SU-DHL-6 (cell line): Measurements from ENCODE around the gene TMCC2.

Experiments used
- EZH2phosphoT487 ChIP-seq: fragments of 200-600 bp; sonication (generic), shearing (Covaris generic); conservative IDR thresholded peaks from 2 replicates; pipeline ENCODE4 v1.6.1; 2018; ENCODE audit warnings: mild to moderate bottlenecking, antibody characterized with exemption, low read length, moderate library complexity, mixed read lengths
- TF ChIP-seq, protein P1 (sequence below): fragments of 200-600 bp; sonication (generic); IDR thresholded peaks from one replicate; pipeline ENCODE4 v1.5.1; 2017; ENCODE audit warnings: antibody characterized with exemption, mild to moderate bottlenecking, low read length, moderate library complexity; ENCODE audit not compliant: insufficient read depth, poor library complexity, severe bottlenecking

DNA sequence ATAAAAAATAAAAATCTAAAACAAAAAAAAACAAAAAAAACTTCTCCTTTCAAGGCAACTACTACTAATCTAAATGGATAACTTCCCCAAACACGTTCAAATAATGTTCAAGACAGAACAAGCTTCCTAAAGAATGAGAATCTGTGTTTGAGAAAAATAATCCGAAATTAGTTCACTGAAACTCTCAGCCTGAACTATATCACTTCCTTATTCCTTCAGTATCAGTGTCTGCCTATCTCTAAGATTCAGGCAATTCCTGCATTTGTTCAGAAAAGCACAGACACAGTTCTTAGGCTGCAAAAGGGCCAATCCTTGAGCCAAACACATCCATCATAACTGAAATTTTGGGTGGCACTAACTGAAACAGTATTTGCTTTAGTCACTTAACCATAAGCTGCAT lies 38.6 kb upstream of the TMCC2 start:
- TF ChIP-seq, protein P1, sequence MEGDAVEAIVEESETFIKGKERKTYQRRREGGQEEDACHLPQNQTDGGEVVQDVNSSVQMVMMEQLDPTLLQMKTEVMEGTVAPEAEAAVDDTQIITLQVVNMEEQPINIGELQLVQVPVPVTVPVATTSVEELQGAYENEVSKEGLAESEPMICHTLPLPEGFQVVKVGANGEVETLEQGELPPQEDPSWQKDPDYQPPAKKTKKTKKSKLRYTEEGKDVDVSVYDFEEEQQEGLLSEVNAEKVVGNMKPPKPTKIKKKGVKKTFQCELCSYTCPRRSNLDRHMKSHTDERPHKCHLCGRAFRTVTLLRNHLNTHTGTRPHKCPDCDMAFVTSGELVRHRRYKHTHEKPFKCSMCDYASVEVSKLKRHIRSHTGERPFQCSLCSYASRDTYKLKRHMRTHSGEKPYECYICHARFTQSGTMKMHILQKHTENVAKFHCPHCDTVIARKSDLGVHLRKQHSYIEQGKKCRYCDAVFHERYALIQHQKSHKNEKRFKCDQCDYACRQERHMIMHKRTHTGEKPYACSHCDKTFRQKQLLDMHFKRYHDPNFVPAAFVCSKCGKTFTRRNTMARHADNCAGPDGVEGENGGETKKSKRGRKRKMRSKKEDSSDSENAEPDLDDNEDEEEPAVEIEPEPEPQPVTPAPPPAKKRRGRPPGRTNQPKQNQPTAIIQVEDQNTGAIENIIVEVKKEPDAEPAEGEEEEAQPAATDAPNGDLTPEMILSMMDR = no peak
- TF ChIP-seq EZH2phosphoT487 = no peak
